IMR-90 (cell line): Measurements from ENCODE around the gene CD164L2. TPM values are rescaled to one million over a fixed set of nuclear protein-coding genes. Genes with fewer than 3 reads are reported as not detected.

Experiments used
- ATAC-seq: fragments of 200-7000 bp; cut with Tn5 transposase; 2 replicates; pipeline ENCODE4 v1.9.1; 2020; ENCODE audit warnings: low read depth, mild to moderate bottlenecking, moderate library complexity
- BruUV-seq: library from RNA; stranded (reverse); fragments of 400-500 nt; replicated peaks from 2 replicates; lab custom pipeline; 2021; lab: Mats Ljungman, UMichigan
- CTCF ChIA-PET: fragments of 300-600 bp; formaldehyde crosslinking; extraction: SDS; loops from one replicate; lab custom pipeline; 2021; ENCODE audit warnings: antibody characterized with exemption; lab: Yijun Ruan, JAX
- POLR2A ChIA-PET: fragments of 300-600 bp; sonication (Branson Sonifier 250); formaldehyde crosslinking; loops from one replicate; lab custom pipeline; 2022; ENCODE audit warnings: antibody characterized with exemption; ENCODE audit not compliant: unreplicated experiment; lab: Charles Lee
- DNase-seq: peaks from one replicate; pipeline ENCODE4 v3.0.0; 2013
- H2AFZ ChIP-seq: replicated peaks from 2 replicates; pipeline ENCODE3; 2013; ENCODE audit warnings: low read length, mild to moderate bottlenecking; ENCODE audit not compliant: poor library complexity
- H2AK5ac ChIP-seq: 2 replicates; pipeline ENCODE4 v1.6.1; 2013; ENCODE audit warnings: low read depth, low read length, inconsistent platforms
- H2AK9ac ChIP-seq: replicated peaks from 2 replicates; pipeline ENCODE3; 2013; ENCODE audit warnings: mild to moderate bottlenecking, low read depth, low read length, moderate library complexity; ENCODE audit not compliant: poor library complexity
- H2BK120ac ChIP-seq: 2 replicates; pipeline ENCODE4 v1.6.1; 2013; ENCODE audit warnings: low read depth, low read length, inconsistent platforms
- H2BK15ac ChIP-seq: 3 replicates; pipeline ENCODE4 v1.6.1; 2013; ENCODE audit warnings: low read depth, low read length, inconsistent platforms
- H2BK20ac ChIP-seq: 2 replicates; pipeline ENCODE4 v1.6.1; 2013; ENCODE audit warnings: low read depth, mild to moderate bottlenecking, inconsistent platforms, low read length, moderate library complexity
- H2BK5ac ChIP-seq: 2 replicates; pipeline ENCODE4 v1.6.1; 2013; ENCODE audit warnings: mild to moderate bottlenecking, low read depth, low read length, inconsistent platforms; ENCODE audit not compliant: poor library complexity, severe bottlenecking
- H3K14ac ChIP-seq: replicated peaks from 2 replicates; pipeline ENCODE4 v1.6.1; 2013; ENCODE audit warnings: low read depth, low read length, inconsistent platforms
- H3K18ac ChIP-seq: 2 replicates; pipeline ENCODE4 v1.6.1; 2013; ENCODE audit warnings: low read depth, low read length, control low read depth
- H3K23ac ChIP-seq: 2 replicates; pipeline ENCODE4 v1.6.1; 2013; ENCODE audit warnings: low read depth, low read length, inconsistent platforms
- H3K27ac ChIP-seq: 2 replicates; pipeline ENCODE4 v1.5.1; 2013; ENCODE audit warnings: mild to moderate bottlenecking, control low read depth, low read length; ENCODE audit not compliant: insufficient read depth
- H3K27me3 ChIP-seq: 2 replicates; pipeline ENCODE4 v1.6.1; 2013; ENCODE audit warnings: low read length; ENCODE audit not compliant: control insufficient read depth, insufficient read depth
- H3K36me3 ChIP-seq: 2 replicates; pipeline ENCODE4 v1.6.1; 2013; ENCODE audit warnings: low read length, mixed read lengths; ENCODE audit not compliant: control insufficient read depth, insufficient read depth
- H3K4ac ChIP-seq: 2 replicates; pipeline ENCODE4 v1.6.1; 2013; ENCODE audit warnings: low read depth, low read length, inconsistent platforms
- H3K4me1 ChIP-seq: 2 replicates; pipeline ENCODE4 v1.6.1; 2013; ENCODE audit warnings: low read length, mixed read lengths; ENCODE audit not compliant: control insufficient read depth, insufficient read depth
- H3K4me2 ChIP-seq: 2 replicates; pipeline ENCODE4 v1.6.1; 2013; ENCODE audit warnings: low read depth, mild to moderate bottlenecking, control low read depth, low read length, moderate library complexity
- H3K4me3 ChIP-seq: 2 replicates; pipeline ENCODE4 v1.5.1; 2013; ENCODE audit warnings: low read depth, mild to moderate bottlenecking, control low read depth, low read length, moderate library complexity; ENCODE audit not compliant: insufficient read depth
- H3K56ac ChIP-seq: 2 replicates; pipeline ENCODE4 v1.6.1; 2013; ENCODE audit warnings: low read length, inconsistent platforms; ENCODE audit not compliant: insufficient read depth; ENCODE audit errors: extremely low read depth
- H3K79me1 ChIP-seq, 2 experiments: 2 replicates each; pipeline ENCODE4 v1.6.1; 2013; ENCODE audit warnings: low read length in 2 of 2, inconsistent platforms in 1 of 2, low read depth in 1 of 2
- H3K9ac ChIP-seq: 2 replicates; pipeline ENCODE4 v1.6.1; 2013; ENCODE audit warnings: low read depth, low read length, control low read depth
- H3K9me1 ChIP-seq: 2 replicates; pipeline ENCODE4 v1.6.1; 2013; ENCODE audit warnings: low read length, inconsistent platforms; ENCODE audit not compliant: insufficient read depth
- H3K9me3 ChIP-seq: 2 replicates; pipeline ENCODE4 v1.6.1; 2013; ENCODE audit warnings: low read length; ENCODE audit not compliant: control insufficient read depth, insufficient read depth
- H4K20me1 ChIP-seq: 2 replicates; pipeline ENCODE4 v1.6.1; 2013; ENCODE audit warnings: low read length, inconsistent platforms; ENCODE audit not compliant: insufficient read depth
- H4K5ac ChIP-seq: 2 replicates; pipeline ENCODE4 v1.6.1; 2013; ENCODE audit warnings: mild to moderate bottlenecking, low read depth, low read length, control low read depth
- H4K8ac ChIP-seq, 2 experiments: 2 replicates each; pipeline ENCODE4 v1.6.1; 2013; ENCODE audit warnings: low read depth in 2 of 2, low read length in 2 of 2, control low read depth in 1 of 2, inconsistent platforms in 1 of 2
- H4K91ac ChIP-seq: 2 replicates; pipeline ENCODE4 v1.6.1; 2013; ENCODE audit warnings: low read depth, low read length, inconsistent platforms; ENCODE audit not compliant: insufficient read depth
- ELK1 ChIP-seq: fragments of 150-350 bp; IDR thresholded peaks from 2 replicates; pipeline ENCODE4 v1.6.1; 2016; ENCODE audit warnings: low read depth, mild to moderate bottlenecking, low read length, moderate library complexity, borderline replicate concordance
- RAD21 ChIP-seq: IDR thresholded peaks from 2 replicates; pipeline ENCODE4 v1.6.1; 2012; ENCODE audit warnings: low read length, improper control_type of control experiment
- WGBS, 2 experiments: methylation state at CpG; one replicate each; pipeline versions ENCODE4 v1.1.5 to v1.1.7; 2013; ENCODE audit warnings: missing lambda C conversion rate in 2 of 2; ENCODE audit not compliant: insufficient read length in 1 of 2; ENCODE audit errors: extremely low coverage in 2 of 2; 5-methylcytosine and 5-hydroxymethylcytosine counted together
- dilution Hi-C: fragments of 300-500 bp; cut with HindIII; formaldehyde crosslinking; loops from one replicate; pipeline ENCODE4 v1.14.3; 2018; ENCODE audit warnings: low sequenced_read_pairs; ENCODE audit not compliant: unreplicated experiment
- in situ Hi-C: fragments of 300-500 bp; cut with MboI; formaldehyde crosslinking; loops from 3 replicates; pipeline ENCODE4 v1.14.3; 2019; ENCODE audit warnings: low sequenced_read_pairs, inconsistent platforms, mixed read lengths
- intact Hi-C: fragments of 100-400 bp; cut with micrococcal nuclease; formaldehyde crosslinking; loops from 2 replicates; pipeline ENCODE4 v1.10.0; 2022
- polyA plus RNA-seq, 3 experiments: library from polyadenylated mRNA; depleted of rRNA; stranded (reverse); fragments of >200 nt; gene quantifications; 2 replicates each; pipeline ENCODE4 v1.2.3, GENCODE V29; 2012; ENCODE audit warnings: low replicate concordance in 1 of 3
- total RNA-seq: library from RNA; depleted of rRNA; stranded (reverse); fragments of >200 nt; gene quantifications from 2 replicates; pipeline ENCODE4 v1.2.3, GENCODE V29; 2012; rRNA removed

The CD164L2 gene
- total and polyA plus RNA-seq, 2 of the 4 experiments (the other 2 are of a cell fraction) = not detected

GRCh38 chr1:27330786-27331185 lies 52.3 kb downstream of the CD164L2 start:
- no peak overlapping the region for H4K5ac ChIP-seq
- no TSS peak for BruUV-seq
- no peak overlapping the region for H3K27ac ChIP-seq
- ChIA-PET POLR2A (no interaction called here), CTCF (no interaction called here)
- TF ChIP-seq ELK1 (no peak), RAD21 (no peak)
- H4K8ac ChIP-seq = no peak overlapping the region
- peaks cover 56% of the 10 kb centered on the region for H3K36me3 ChIP-seq
- H2BK120ac ChIP-seq = no peak overlapping the region
- no peak overlapping the region for H2BK5ac ChIP-seq
- peaks cover 3% of the 10 kb centered on the region; the same call in 1 of the 2 replicates for H3K9me1 ChIP-seq
- no peak overlapping the region for H4K91ac ChIP-seq
- no peak overlapping the region for H2BK15ac ChIP-seq
- no peaks in the 10 kb centered on the region for H3K27me3 ChIP-seq
- H2AK5ac ChIP-seq = no peak overlapping the region
- H2BK20ac ChIP-seq = no peak overlapping the region
- no peak overlapping the region for H3K14ac ChIP-seq
- dilution Hi-C loops (no loop called here), intact Hi-C loops (no loop called here), in situ Hi-C loops (no loop called here)
- no peak overlapping the region for H2AFZ ChIP-seq
- H4K20me1 ChIP-seq = peaks cover 44% of the 10 kb centered on the region
- no peak overlapping the region for H3K56ac ChIP-seq
- H3K4me1 ChIP-seq = 0 out of 2 replicates have a peak, but pooled peaks cover 2% of the 10 kb centered on the region
- no peak overlapping the region for H3K4me2 ChIP-seq
- WGBS, 2 experiments = 83% methylated on average over 1 of the region's 8 CpGs; no CpG with 5 or more reads in 1 of the 2 experiments
- H3K79me1 ChIP-seq = peaks cover 16 to 56% of the 10 kb centered on the region in 2 experiments
- H3K9ac ChIP-seq = no peak overlapping the region
- DNase-seq = no peak
- no peaks in the 10 kb centered on the region for H3K9me3 ChIP-seq
- H3K18ac ChIP-seq = no peak overlapping the region
- H3K23ac ChIP-seq = no peak overlapping the region
- no peak overlapping the region for H3K4ac ChIP-seq
- no peak overlapping the region for H2AK9ac ChIP-seq
- no peak for ATAC-seq
- no peak overlapping the region for H3K4me3 ChIP-seq

Other genes with a start within 250 kb of the CD164L2 start
- 1.9 and 2.0 TPM in 2 replicates for gene SLC9A1, start 228.2 kb downstream of the CD164L2 start, total RNA-seq
- 20.5 and 21.2 TPM in 2 replicates for gene SLC9A1, start 228.2 kb downstream of the CD164L2 start, polyA plus RNA-seq (2012; rRNA removed)
- gene WDTC1, start 148.7 kb downstream of the CD164L2 start, total RNA-seq = 9.9 and 10.0 TPM in 2 replicates
- gene WDTC1, start 148.7 kb downstream of the CD164L2 start, polyA plus RNA-seq (2012; rRNA removed) = 15.2 and 16.4 TPM in 2 replicates
- 19.9 and 21.7 TPM in 2 replicates for gene TMEM222, start 61.2 kb downstream of the CD164L2 start, total RNA-seq
- 54.1 and 56.4 TPM in 2 replicates for gene TMEM222, start 61.2 kb downstream of the CD164L2 start, polyA plus RNA-seq (2012; rRNA removed)
- gene SYTL1, start 41.3 kb downstream of the CD164L2 start, total RNA-seq = 0.18 and 0.28 TPM in 2 replicates
- gene SYTL1, start 41.3 kb downstream of the CD164L2 start, polyA plus RNA-seq (2012; rRNA removed) = 1.0 and 1.3 TPM in 2 replicates
- 4.8 and 5.3 TPM in 2 replicates for gene MAP3K6, start 16.4 kb downstream of the CD164L2 start, total RNA-seq
- 15.9 and 17.3 TPM in 2 replicates for gene MAP3K6, start 16.4 kb downstream of the CD164L2 start, polyA plus RNA-seq (2012; rRNA removed)
- gene FCN3, start 8.5 kb downstream of the CD164L2 start, total RNA-seq = not detected in 2 replicates
- not detected in 2 replicates for gene FCN3, start 8.5 kb downstream of the CD164L2 start, polyA plus RNA-seq (2012; rRNA removed)
- gene GPR3, start 9.3 kb upstream of the CD164L2 start, total RNA-seq = 0.72 and 0.83 TPM in 2 replicates
- 4.8 and 5.4 TPM in 2 replicates for gene GPR3, start 9.3 kb upstream of the CD164L2 start, polyA plus RNA-seq (2012; rRNA removed)
- 7.5 and 7.9 TPM in 2 replicates for gene WASF2, start 106.8 kb upstream of the CD164L2 start, total RNA-seq
- gene WASF2, start 106.8 kb upstream of the CD164L2 start, polyA plus RNA-seq (2012; rRNA removed) = 45.0 and 45.4 TPM in 2 replicates
- 1.7 and 2.0 TPM in 2 replicates for gene AHDC1, start 220.8 kb upstream of the CD164L2 start, total RNA-seq
- gene AHDC1, start 220.8 kb upstream of the CD164L2 start, polyA plus RNA-seq (2012; rRNA removed) = 11.6 and 16.1 TPM in 2 replicates